ENCODE data around the gene SPG7.

The SPG7 gene

GRCh38 chr16:89602273-89602951, 94.2 kb downstream of the SPG7 start:
- DNase-seq, result peak; percentile 75

- DNase-seq, result no peak
Measured at GRCh38 chr16:89602952-89603590, 94.9 kb downstream of the SPG7 start.

- DNase-seq, result no peak
Measured at GRCh38 chr16:89604764-89605163, 96.6 kb downstream of the SPG7 start.

GRCh38 chr16:89605186-89605970, 97.2 kb downstream of the SPG7 start:
- no peak for DNase-seq

GRCh38 chr16:89606006-89606405, 97.8 kb downstream of the SPG7 start:
- DNase-seq, result no peak
